PFSK-1 (cell line): ENCODE data around the gene C1QTNF5.

ENCODE experiments used
- FOXP2 ChIP-seq: optimal IDR thresholded peaks from 2 replicates; pipeline ENCODE3; 2011; ENCODE audit warnings: borderline replicate concordance, control low read depth, inconsistent platforms; ENCODE audit not compliant: insufficient read depth; ENCODE audit errors: extremely low read length, extremely low read depth
- POLR2AphosphoS5 ChIP-seq: IDR thresholded peaks from 2 replicates; pipeline ENCODE4 v1.6.1; 2012; ENCODE audit warnings: low read depth, mild to moderate bottlenecking, control low read depth, low read length, moderate library complexity
- REST ChIP-seq, 2 experiments: IDR thresholded peaks; 2 replicates each; pipeline versions ENCODE4 v1.6.1 to v1.8.0; 2011 to 2012; ENCODE audit warnings: low read depth in 2 of 2, low read length in 2 of 2, control low read depth in 1 of 2, inconsistent platforms in 1 of 2, mild to moderate bottlenecking in 1 of 2, moderate library complexity in 1 of 2; ENCODE audit not compliant: insufficient read depth in 1 of 2
- SIN3A ChIP-seq: IDR thresholded peaks from 2 replicates; pipeline ENCODE4 v1.6.1; 2012; ENCODE audit warnings: mild to moderate bottlenecking, low read length, moderate library complexity, borderline replicate concordance; ENCODE audit not compliant: insufficient read depth
- TAF1 ChIP-seq: IDR thresholded peaks from 2 replicates; pipeline ENCODE4 v1.6.1; 2012; ENCODE audit warnings: low read length, control low read depth, borderline replicate concordance; ENCODE audit not compliant: insufficient read depth

DNA sequence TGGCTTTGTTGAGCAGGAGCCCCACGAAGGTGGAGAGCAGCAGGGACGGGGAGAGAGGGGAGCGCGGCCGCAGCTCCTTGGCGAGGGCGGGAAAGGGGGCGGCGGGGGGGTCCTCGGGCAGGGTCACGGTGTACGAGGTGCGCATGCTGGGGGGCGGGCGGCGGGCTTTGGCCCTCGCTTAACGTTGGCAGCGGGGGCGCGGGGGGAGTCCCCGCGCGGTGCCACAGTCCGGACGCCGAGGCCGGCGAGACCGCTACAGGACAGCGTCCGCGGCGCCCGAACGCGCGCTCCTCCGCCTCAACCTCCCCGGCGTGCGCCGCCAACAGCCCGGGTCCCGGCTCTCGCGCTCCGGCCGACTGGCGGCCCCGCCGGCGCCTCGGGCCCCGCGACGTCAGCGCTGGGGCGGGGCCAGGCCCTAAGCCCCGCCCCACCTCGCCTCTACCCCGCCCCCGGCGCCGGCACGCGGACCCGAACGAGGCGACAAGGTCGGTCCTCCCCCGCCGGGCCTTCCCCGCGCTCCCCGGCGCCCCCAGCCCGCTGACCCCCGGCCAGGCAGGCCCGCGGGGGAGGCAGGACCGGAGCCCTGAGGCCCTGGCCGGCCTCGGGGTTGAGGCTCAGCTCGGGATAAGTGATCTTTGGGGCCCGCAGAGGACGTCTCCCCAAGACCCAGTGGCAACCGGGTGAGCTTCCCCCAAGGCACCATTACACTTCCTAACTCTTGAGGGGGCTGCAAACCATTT is 23.3 kb upstream of the C1QTNF5 start:
- TF ChIP-seq POLR2AphosphoS5 (no peak), TAF1 (no peak), REST (IDR thresholded peaks at IDR 0.05; ENCODE audit: insufficient read depth in 1 of 2, low read depth in 2 of 2, low read length in 2 of 2) (no peak), SIN3A (no peak), FOXP2 (no peak)
